HG03354 (cell line): ENCODE measurements around the gene OR52K2.
"Not testable (repeated sequence)": the region's sequence is repeated elsewhere in the genome, so short reads cannot be mapped to it uniquely, and the experiment has no call there.

Experiments
- ATAC-seq: cut with Tn5 transposase; IDR thresholded peaks from one replicate; pipeline ENCODE4 v1.9.1; 2021; ENCODE audit warnings: mild to moderate bottlenecking; ENCODE audit not compliant: unreplicated experiment, poor library complexity, severe bottlenecking

OR52K2 gene

GRCh38 chr11:4467811-4468606 lies 18.9 kb downstream of the OR52K2 start:
- no peak for ATAC-seq

GRCh38 chr11:4479644-4480043 lies 30.5 kb downstream of the OR52K2 start:
- ATAC-seq: no peak

DNA sequence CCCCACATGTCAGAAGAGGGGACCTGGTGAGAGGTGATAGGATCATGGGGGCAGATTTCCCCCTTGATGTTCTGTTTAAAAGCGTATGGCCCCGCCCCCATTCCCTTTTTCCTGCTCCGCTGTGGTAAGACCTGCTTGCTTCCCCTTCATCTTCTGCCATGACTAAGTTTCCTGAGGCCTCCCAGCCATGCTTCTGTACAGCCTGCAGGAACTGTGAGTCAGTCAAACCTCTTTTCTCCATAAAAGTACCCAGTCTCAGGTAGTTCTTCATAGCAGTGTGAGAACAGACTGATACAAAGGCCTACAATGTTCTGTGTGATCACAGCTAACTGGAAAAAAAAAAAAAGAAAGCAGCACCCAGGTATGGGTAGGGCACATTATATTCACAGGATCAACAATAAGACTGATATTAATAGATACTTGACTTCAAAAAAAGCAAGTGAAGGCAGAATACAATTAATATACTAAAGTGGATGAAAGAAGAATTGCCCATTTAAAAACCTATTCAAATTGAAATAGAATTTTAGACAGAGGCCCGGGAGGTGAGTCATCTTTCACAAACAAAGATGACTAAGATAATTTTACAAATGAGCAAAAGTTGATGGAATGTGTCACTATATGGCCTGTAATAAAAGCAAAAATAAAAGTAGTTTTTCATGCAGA lies 31.6 kb downstream of the OR52K2 start:
- ATAC-seq: no peak

- no peak for ATAC-seq
These were observed 32.1 kb downstream of the OR52K2 start for GRCh38 chr11:4481240-4481582.

DNA sequence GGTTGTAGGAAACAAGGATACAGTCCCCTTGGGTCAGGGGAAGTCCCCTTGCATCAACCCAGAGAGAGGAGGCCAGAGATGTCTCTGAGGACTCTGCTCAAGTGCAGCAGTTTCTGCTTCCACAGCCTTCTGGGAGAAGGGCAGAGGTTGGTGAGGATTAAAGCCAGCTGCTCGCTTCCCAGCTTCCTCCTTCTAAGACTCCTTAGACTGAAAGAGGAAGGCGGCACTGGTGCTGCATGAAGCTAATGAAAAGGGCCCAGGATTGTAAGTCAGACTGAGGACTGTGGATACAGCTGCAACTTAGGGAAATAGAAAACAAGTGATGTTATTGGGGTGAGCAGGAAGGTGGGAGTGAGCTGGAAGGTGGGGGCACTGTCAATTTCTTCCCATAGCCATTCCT lies 33.4 kb downstream of the OR52K2 start, which contains the start of gene OR52K1:
Gene OR52K1 (plus strand): TSS at position 202 of the 400 bp plus-strand sequence. CDS start 6,255 bp downstream, outside the sequence.
- no peak for ATAC-seq

DNA sequence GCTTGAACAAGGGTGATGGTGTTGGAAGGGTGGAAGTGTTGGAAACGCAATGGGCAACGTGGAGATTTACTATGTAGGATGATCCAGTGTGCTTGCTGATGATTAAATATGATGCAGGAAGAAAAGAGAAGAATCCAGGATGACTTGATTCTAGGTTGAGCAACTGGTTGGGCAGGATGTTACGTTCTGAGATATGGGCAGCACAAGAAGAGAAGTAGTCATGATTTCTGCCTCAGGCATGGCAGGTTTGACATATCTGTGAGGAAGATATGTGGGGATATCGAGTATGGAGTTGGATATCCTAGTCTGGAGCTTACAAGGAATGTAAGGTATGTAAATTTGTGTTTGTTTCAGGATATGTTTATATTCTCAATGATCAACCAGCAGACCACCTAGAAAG lies 35.2 kb downstream of the OR52K2 start:
- ATAC-seq: no peak

DNA sequence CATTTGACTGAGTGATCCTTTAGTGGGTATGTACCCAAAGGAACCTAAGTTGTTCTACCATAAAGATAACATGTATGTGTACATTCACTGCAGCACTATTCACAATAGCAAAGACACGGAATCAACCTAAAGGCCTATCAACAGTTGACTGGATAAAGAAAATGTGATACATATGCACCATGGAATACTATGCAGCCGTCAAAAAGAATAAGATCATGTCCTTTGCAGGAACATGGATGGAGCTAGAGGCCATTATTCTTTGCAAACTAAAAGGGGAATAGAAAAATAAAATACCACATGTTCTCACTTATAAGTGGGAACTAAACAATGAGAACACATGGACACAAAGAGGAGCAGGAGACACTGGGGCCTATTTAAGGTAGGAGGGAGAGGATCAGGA lies 42.3 kb downstream of the OR52K2 start:
- not testable (repeated sequence) for ATAC-seq

GRCh38 chr11:4491878-4492606 lies 42.9 kb downstream of the OR52K2 start:
- ATAC-seq: no peak

DNA sequence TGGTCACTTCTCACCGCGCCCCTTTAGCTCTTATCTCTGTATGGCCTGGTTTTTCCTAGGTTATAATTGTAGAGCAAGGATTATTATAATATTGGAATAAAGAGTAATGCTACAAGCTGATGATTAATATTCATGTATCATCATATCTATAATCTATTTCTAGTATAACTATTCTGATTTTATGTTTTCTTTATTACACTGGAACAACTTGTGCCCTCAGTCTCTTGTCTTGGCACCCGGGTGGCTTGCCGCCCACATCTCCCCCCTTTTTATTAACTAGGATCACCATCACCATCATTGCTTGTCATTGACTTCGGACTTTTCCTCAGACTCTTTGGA lies 44.4 kb downstream of the OR52K2 start:
- no peak for ATAC-seq

DNA sequence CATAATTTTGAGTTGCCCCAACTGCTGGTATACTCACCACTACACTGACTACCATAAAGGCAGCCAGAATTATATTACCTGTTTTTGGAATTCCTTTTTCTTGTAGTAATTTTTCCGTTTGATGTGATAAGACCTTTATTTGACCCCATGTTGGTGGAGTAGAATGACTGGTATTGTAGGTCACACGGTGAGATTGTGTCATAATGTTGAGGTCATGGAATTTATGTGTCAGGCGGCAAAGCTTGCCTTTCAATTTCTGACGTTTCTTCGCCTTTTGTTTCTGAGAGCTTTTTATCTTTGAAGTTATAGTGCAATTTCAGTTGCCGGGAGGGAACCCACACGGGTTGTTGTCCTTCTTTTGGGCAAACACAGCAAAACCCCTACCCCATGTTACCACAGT lies 46.4 kb downstream of the OR52K2 start:
- ATAC-seq: no peak

GRCh38 chr11:4495986-4496385 lies 46.9 kb downstream of the OR52K2 start:
- ATAC-seq: no peak

DNA sequence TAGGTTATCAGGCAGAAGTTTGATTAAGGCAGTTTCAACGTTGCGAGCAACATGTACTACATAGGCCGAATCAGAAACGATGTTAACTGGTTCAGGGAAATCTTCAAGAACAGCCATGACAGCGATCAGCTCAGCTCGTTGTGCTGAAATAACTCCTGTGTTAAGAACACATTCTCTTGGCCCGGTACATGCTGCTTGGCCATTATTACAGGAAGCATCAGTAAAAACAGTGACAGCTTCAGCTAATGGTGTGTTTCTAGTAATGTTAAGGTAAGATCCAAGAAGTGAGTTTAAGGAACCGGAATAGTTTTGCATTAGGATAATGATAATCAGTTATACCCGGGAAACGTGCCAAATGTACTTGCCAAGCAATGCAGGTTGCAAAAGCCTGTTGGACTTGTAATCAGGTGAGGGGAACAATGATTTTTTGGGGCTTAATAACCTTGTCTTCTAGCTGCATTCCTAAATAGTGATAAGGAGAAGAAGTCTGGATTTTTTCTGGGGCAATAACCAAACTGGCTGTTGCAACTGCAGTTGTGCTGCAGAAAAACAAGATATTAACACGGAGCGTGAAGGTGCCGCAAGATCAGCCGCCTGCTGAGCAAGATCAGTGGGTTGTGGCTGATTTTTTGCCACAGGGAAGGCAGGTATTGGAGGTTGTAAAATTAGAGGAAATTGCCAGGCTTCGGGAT lies 47.6 kb downstream of the OR52K2 start:
- no peak for ATAC-seq
